H1 (cell line): ENCODE measurements around the gene ZDHHC24. TPM values are rescaled to one million over a fixed set of nuclear protein-coding genes. Genes with fewer than 3 reads are reported as not detected.

Experiments used
- ATF3 ChIP-seq: IDR thresholded peaks from 2 replicates; pipeline ENCODE4 v1.6.1; 2011; ENCODE audit warnings: low read depth, mild to moderate bottlenecking, low read length; ENCODE audit not compliant: insufficient read depth
- BACH1 ChIP-seq: IDR thresholded peaks from 2 replicates; pipeline ENCODE4 v1.6.1; 2012; ENCODE audit warnings: low read length, improper control_type of control experiment
- CBX5 ChIP-seq: fragments of 300-800, 300-1000 bp; sonication (generic); IDR thresholded peaks from 2 replicates; pipeline ENCODE4 v1.7.1; 2016; ENCODE audit warnings: antibody characterized with exemption, low read length, low read depth
- CHD7 ChIP-seq: fragments of 300-600 bp; sonication (generic); IDR thresholded peaks from 2 replicates; pipeline ENCODE4 v1.7.1; 2012; ENCODE audit warnings: low read length, moderate library complexity, mild to moderate bottlenecking, inconsistent platforms; ENCODE audit not compliant: insufficient replicate concordance
- JUND ChIP-seq: IDR thresholded peaks from 2 replicates; pipeline ENCODE4 v1.6.1; 2011; ENCODE audit warnings: mild to moderate bottlenecking, improper control_type of control experiment, low read length
- KDM1A ChIP-seq: fragments of 200-600, 300-600 bp; sonication (generic); IDR thresholded peaks from 2 replicates; pipeline ENCODE4 v1.7.1; 2016; ENCODE audit warnings: mild to moderate bottlenecking, low read length, borderline replicate concordance
- MAFK ChIP-seq: IDR thresholded peaks from 2 replicates; pipeline ENCODE4 v1.6.1; 2012; ENCODE audit warnings: low read depth, mild to moderate bottlenecking, improper control_type of control experiment, low read length
- POLR2A ChIP-seq, 2 experiments: IDR thresholded peaks; 1 replicate in 1 of 2; 2 replicates in 1 of 2; pipeline ENCODE4 v1.6.1; 2011; ENCODE audit warnings: low read depth in 2 of 2, low read length in 2 of 2, mild to moderate bottlenecking in 2 of 2; ENCODE audit errors: control extremely low read depth in 1 of 2
- RFX5 ChIP-seq: IDR thresholded peaks from 2 replicates; pipeline ENCODE4 v1.6.1; 2011; ENCODE audit warnings: low read depth, low read length, improper control_type of control experiment, borderline replicate concordance
- SIX5 ChIP-seq: IDR thresholded peaks from 2 replicates; pipeline ENCODE4 v1.6.1; 2011; ENCODE audit warnings: mild to moderate bottlenecking, low read depth, low read length
- ZNF274 ChIP-seq: IDR thresholded peaks from 2 replicates; pipeline ENCODE4 v1.7.0; 2012; ENCODE audit warnings: low read length, borderline replicate concordance; ENCODE audit errors: extremely low read depth
- polyA plus RNA-seq, 7 experiments: library from polyadenylated mRNA; depleted of rRNA in 3 of 7; stranded (reverse) in 5 of 7; unstranded in 2 of 7; fragments of >200 nt in 5 of 7; fragments of 200-250 nt in 2 of 7; gene quantifications; 1 replicate in 5 of 7; 2 replicates in 1 of 7; 4 replicates in 1 of 7; pipeline versions ENCODE4 v1.2.1 to v1.2.3, GENCODE V29; 2011 to 2013; ENCODE audit warnings: missing spikeins in 2 of 7, mixed read lengths in 2 of 7
- total RNA-seq: library from RNA; stranded (reverse); fragmentation: NEBNext Ultra II Directional; extraction: Animal tissue kit (Norgen Biotek cat#: 25700); gene quantifications from 2 replicates; pipeline ENCODE4 v1.2.1, GENCODE V29; 2021

The ZDHHC24 gene
- total and polyA plus RNA-seq, 2 of the 8 experiments (the other 6 are each of a cell fraction or from before 2014, with no cell fraction given): 8.4 to 9.7 TPM

GRCh38 chr11:66545701-66546367 is at the start of gene ZDHHC24 (continued):
- TF ChIP-seq JUND (no peak), RFX5 (no peak), MAFK (no peak), SIX5 (no peak), CBX5 (no peak), ATF3 (no peak), CHD7 (no peak), POLR2A (IDR thresholded peaks at IDR 0.05; ENCODE audit: control extremely low read depth in 1 of 2, low read depth in 2 of 2, low read length in 2 of 2) (peak in 1 of 2 experiments; percentile 59; a peak in 1 of 3 replicates), BACH1 (peak; percentile 88), ZNF274 (no peak), KDM1A (no peak)
